Embryonic facial prominence (tissue), 1 donor: ENCODE results near the gene COL20A1.
"Not testable (repeated sequence)": the region's sequence is repeated elsewhere in the genome, so short reads cannot be mapped to it uniquely, and the experiment has no call there.

Experiments used
- DNase-seq: peaks from one replicate; pipeline ENCODE4 v3.0.0-alpha.2; 2016; ENCODE audit errors: extremely low spot score

The COL20A1 gene

GRCh38 chr20:63292904-63293303 is at the start of gene COL20A1:
Gene COL20A1 (plus strand): TSS chr20:63293186. CDS start chr20:63295108, 1,922 bp downstream.
- DNase-seq, result no peak

DNA sequence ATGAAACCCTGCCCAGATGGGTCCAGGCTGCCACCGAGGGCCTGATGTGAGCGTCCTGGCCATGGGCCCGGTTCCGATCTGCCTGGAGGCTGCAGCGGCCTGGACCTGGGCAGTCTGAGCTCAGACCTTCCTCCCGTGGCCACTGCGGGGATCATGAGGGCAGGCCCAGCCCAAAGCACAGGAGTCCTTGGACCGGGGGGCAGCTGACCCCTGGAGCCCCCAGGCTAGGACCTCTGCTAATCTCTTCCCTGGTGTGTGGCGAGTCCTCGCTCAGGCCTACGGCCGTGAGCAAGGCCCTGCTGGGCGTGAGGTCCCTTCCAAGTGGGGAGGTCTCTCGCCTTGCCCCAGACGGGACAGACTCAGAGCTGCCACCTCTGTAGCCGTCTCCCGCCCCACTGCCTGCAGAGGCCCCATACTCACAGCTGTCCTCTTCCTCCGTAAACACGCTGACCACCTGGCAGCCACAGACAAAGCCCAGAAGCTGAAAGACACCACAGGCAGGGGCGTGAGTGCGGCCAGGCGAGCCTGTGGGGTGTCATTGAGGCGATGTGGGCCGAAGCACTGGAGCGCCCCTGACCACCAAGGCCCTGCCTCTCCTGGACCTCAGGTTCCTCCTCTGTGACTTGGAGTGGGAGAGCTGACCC is 49.3 kb upstream of the COL20A1 start:
- no peak for DNase-seq

DNA sequence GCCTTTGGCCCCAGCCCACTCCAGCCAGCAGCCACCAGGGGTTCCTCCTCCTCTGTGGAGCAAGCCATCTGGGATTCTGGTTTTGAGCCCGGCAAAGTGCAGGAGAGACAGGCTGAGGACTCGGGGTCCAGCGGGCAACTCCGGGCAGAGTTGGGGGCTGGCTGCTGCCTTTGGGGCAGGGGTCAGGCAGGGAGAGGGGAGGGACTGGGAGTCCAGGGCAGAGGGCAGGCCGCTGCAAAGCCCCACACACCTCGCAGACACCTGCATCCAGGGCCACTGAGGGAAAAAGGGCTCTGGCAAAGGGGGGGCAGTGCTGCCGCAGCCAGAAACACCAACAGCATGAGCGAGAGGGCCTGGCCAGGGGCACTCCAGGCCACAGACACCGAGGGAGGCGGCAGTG is 48.5 kb upstream of the COL20A1 start:
- DNase-seq, result no peak

GRCh38 chr20:63246490-63247288 is 46.3 kb upstream of the COL20A1 start:
- no peak for DNase-seq

DNA sequence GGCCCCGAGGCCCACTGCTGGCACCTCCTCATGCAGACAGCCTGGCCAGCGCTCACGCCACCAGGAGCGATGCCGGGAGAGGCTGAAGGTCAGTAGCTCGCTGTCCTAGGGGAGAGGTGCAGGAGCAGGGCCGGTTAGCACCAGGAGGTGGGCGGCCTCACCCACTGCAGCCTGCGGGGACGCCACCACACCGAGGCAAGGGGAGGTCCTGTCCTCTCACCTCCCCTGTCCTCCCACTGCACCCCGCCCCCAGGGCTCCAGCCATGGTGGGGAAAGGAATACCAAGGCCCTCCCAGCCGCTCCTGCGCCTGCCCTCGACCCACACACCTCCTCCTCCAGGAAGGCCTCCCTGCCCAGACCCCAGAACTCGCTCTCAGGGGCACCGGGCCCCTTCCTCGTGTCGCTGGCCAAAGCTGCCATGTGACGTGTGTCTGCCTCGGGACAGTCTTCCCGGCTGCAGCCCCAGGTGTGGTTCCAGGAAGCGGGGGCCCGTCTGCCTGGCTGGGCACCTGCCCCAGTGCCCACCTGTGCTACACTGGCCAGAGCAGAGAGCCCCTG is 45.2 kb upstream of the COL20A1 start:
- DNase-seq, result no peak

GRCh38 chr20:63248835-63249591 is 44.0 kb upstream of the COL20A1 start:
- DNase-seq, result no peak

GRCh38 chr20:63249891-63250290 is 43.1 kb upstream of the COL20A1 start:
- no peak for DNase-seq

DNA sequence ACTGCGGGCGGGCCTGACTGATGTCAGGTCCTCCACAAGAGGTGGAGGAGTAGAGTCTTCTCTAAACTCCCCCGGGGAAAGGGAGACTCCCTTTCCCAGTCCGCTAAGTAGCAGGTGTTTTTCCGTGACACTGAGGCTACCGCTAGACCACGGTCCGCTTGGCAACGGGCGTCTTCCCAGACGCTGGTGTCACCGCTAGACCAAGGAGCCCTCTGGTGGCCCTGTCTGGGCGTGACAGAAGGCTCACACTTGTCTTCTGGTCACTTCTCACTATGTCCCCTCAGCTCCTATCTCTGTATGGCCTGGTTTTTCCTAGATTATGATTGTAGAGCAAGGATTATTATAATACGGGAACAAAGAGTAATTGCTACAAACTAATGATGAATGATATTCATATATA is 41.6 kb upstream of the COL20A1 start:
- not testable (repeated sequence) for DNase-seq

DNA sequence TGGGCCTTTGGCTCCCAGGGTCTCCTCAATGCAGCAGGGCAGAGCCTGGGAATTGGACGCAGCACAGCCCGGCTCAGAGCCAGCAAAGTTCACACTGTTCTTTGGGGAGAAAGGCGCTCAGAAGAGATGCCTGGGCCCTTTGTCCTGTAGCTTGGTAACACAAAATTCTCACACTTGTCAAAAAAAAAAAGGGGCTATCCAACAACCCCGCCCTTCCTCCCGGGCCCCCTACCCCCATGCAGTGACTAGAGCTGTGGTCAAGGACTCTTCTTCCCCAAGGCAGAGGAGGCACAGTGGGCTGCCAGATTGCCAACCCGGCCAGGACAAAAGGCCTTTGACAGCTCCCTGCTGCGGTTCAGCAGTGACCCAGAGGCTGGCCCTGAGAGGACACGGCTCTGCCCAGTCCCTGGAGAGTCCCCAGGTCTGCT is 40.7 kb upstream of the COL20A1 start:
- no peak for DNase-seq

DNA sequence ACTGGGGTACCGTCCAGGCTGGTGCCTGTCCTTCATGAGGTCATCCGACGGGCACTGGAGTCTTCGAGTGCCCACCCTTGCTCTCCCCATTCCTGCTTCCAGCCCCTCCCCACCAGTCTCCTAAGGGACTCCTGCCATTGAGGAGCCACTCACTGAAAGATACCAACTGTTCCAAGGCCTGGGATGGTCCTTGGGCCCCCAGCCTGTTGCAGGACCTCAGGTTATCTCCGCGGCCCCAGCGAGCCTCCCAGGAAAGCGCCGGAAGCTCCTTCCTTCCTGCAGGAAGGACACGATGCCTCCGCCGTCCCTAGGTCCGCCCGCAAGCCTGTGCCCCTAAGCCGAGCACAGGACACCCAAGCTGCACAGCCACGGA is 39.9 kb upstream of the COL20A1 start:
- no peak for DNase-seq

DNA sequence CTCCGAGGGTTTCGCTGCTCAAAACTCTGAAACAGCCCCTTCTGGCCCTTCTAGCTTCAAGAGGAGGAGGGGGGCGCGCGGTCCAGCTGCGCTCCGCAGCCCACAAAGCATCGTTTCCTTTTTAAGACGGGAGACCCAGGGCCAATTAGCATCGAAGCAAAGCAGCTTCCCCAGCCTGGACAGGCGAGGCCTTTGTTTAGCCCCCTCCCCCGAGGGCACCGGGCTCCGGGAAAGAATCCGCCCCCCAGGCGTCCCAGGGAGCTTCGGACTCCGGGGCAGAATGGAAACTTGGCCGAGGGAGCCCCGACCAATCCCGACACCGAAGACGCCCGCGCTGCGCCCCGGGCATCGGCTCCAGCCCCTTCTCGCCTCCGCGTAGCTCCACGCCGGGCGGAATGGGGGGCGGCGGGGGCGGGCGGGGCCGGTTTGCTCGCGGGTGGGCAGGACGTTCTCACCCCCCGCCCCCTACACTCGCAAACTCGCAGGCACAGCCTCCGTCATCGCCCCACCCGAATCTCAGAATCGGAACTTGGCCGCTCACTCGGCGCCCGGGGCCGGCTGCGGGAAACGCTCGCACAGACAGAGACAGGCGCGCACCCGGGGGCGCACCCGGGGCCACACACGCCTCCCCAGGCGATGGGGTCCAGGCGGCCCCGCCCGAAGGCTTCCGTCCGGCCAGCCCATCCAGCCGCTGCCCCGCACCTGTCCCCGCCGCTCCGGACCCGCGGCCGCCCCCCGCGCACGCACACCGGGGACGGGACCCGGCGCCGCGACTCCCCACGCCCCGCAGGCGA is 39.4 kb upstream of the COL20A1 start:
- no peak for DNase-seq

DNA sequence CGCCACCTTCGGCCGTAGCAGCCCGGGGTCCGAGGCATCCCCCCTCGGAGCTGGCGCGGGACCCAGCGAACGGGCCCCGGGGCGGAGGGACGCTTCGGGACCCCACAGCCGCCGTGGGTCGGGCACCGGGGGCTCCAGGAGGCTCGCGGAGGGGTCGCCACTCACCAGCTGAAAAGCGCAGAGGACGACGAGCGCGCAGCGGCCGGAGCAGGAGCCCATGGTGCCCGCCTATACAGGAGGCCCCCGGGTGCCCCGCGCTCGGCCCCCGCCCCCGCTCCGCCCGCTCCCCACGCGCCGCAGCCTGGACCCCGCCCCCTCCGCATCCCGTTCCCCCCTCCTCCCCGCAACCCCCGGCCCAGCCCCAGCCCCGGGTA is 38.8 kb upstream of the COL20A1 start, which contains the start of gene NKAIN4:
NKAIN4 (minus strand) TSS at position 232 of the 374 bp plus-strand sequence; CDS start at position 219, 13 bp downstream.
- no peak for DNase-seq

DNA sequence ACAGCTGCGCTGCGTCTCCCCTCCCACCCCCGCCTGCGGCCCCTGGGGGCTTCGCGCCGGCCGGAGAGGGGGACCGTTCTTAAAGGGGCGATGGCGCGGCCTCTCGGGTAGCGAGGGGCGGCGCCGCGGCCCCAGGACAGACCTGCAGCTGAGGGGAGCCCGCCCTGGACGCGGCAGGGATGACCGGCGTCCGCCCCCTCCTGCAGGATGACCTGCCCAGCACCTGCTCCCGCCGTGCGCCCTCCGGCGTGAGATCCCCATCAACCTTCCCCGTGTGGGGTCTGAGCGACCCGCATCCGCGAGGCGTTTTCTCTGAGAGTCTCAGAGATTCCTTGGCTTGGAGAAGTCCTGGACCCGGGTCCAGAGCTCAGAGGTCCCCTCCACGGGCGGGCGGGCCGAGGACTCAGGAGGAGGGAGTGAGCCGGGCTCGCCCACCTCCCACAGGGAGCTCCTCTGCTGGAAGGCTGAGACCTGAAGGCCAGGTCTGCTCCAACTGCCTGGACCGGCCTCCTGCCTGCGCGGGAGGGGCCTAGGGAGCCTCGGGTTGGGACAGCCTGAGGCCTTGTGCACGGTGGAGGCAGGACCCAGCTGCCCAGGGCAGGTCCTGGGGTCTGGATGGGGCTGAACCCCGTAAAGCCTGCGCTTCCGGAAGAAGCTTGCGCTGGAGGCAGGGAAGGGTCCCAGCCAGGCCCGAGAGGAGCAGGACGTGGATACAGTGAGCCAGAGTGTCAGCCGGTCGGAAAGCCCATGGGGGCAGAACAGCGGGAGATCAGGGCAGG is 38.2 kb upstream of the COL20A1 start:
- no peak for DNase-seq

- DNase-seq, result no peak
Observed at GRCh38 chr20:63255931-63256704, 36.9 kb upstream of the COL20A1 start.

GRCh38 chr20:63256954-63257353 is 36.0 kb upstream of the COL20A1 start:
- DNase-seq, result no peak

- DNase-seq, result no peak
Observed at GRCh38 chr20:63257629-63258028, 35.4 kb upstream of the COL20A1 start.

DNA sequence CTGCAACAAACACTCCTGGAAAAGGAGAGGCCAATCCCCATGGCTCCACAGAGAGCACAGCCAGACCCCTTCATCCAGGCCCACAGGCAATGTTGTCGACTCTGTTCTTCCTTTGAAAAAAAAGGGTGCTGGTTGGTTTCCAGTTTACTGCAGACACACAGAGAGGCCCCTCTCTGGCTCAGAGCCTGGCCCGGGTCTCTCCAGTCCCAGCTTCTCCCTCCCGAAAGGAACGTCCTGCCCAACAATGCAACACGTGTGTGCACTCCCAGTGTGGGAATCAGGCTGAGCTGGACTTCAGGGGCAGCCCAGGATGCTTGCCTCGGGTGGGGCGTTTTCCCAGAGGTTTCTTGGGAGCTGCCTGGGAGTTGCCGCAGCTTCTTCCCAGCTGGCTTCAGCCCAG is 34.2 kb upstream of the COL20A1 start:
- no peak for DNase-seq

GRCh38 chr20:63259734-63260460 is 33.1 kb upstream of the COL20A1 start:
- no peak for DNase-seq

- no peak for DNase-seq
Observed at GRCh38 chr20:63260521-63260920, 32.5 kb upstream of the COL20A1 start.
